DOHH2 (cell line): Measurements from ENCODE around the gene CCND2.

Source experiments
- H3F3A ChIP-seq: fragments of 200-600 bp; sonication (generic), shearing (Covaris generic); 2 replicates; pipeline ENCODE4 v1.6.0; 2016; ENCODE audit warnings: antibody characterized with exemption, mild to moderate bottlenecking; ENCODE audit not compliant: control insufficient read depth, insufficient read depth
- H3K27ac ChIP-seq: fragments of 200-600 bp; sonication (generic); 2 replicates; pipeline ENCODE4 v1.5.1; 2014; ENCODE audit warnings: low read depth, mild to moderate bottlenecking, low read length, moderate library complexity
- H3K27me3 ChIP-seq: fragments of 200-600 bp; sonication (generic); 2 replicates; pipeline ENCODE4 v1.6.1; 2014; ENCODE audit warnings: mild to moderate bottlenecking, low read length, mixed read lengths; ENCODE audit not compliant: control insufficient read depth
- H3K36me3 ChIP-seq: fragments of 200-600 bp; sonication (generic); 2 replicates; pipeline ENCODE4 v1.6.1; 2014; ENCODE audit warnings: mild to moderate bottlenecking, low read length, moderate library complexity, mixed read lengths; ENCODE audit not compliant: control insufficient read depth
- H3K4me1 ChIP-seq: fragments of 200-600 bp; sonication (generic); 2 replicates; pipeline ENCODE4 v1.6.1; 2014; ENCODE audit warnings: mild to moderate bottlenecking, low read length, mixed read lengths; ENCODE audit not compliant: control insufficient read depth
- H3K4me2 ChIP-seq: fragments of 200-600 bp; sonication (generic); 2 replicates; pipeline ENCODE4 v1.6.0; 2014; ENCODE audit warnings: mild to moderate bottlenecking, low read length, moderate library complexity
- H3K4me3 ChIP-seq: fragments of 200-600 bp; sonication (generic); 2 replicates; pipeline ENCODE4 v1.5.1; 2014; ENCODE audit warnings: mild to moderate bottlenecking, low read length, mixed read lengths
- H3K79me2 ChIP-seq: fragments of 200-600 bp; sonication (generic); 2 replicates; pipeline ENCODE4 v1.6.1; 2014; ENCODE audit warnings: mild to moderate bottlenecking, low read length, mixed read lengths; ENCODE audit not compliant: control insufficient read depth
- H3K9me2 ChIP-seq: fragments of 200-600 bp; sonication (generic); replicated peaks from 2 replicates; pipeline ENCODE4 v1.6.1; 2014; ENCODE audit warnings: mild to moderate bottlenecking, low read length, mixed read lengths; ENCODE audit not compliant: control insufficient read depth
- H3K9me3 ChIP-seq: fragments of 200-600 bp; sonication (generic); 2 replicates; pipeline ENCODE4 v1.6.1; 2014; ENCODE audit warnings: antibody characterized with exemption, low read length, mixed read lengths; ENCODE audit not compliant: control insufficient read depth, insufficient read depth
- H4K20me1 ChIP-seq: fragments of 200-600 bp; sonication (generic); 2 replicates; pipeline ENCODE4 v1.6.0; 2014; ENCODE audit warnings: low read depth, mild to moderate bottlenecking, antibody characterized with exemption, low read length, moderate library complexity; ENCODE audit not compliant: control insufficient read depth, insufficient read depth
- CTCF ChIP-seq: fragments of 200-600 bp; sonication (generic); IDR thresholded peaks from one replicate; pipeline ENCODE4 v1.5.1; 2014; ENCODE audit warnings: antibody characterized with exemption, mild to moderate bottlenecking, low read depth, low read length; ENCODE audit not compliant: poor library complexity, severe bottlenecking
- EZH2phosphoT487 ChIP-seq: fragments of 200-600 bp; sonication (generic); IDR thresholded peaks from 2 replicates; pipeline ENCODE4 v1.6.1; 2017; ENCODE audit warnings: borderline replicate concordance, mild to moderate bottlenecking, antibody characterized with exemption, low read length, moderate library complexity, mixed read lengths

Gene CCND2

GRCh38 chr12:4269279-4269991 is 4.1 kb upstream of the CCND2 start:
- H3K27me3 ChIP-seq: peaks cover 92% of the 10 kb centered on the region
- peak overlapping the region; percentile 92 for H3K4me2 ChIP-seq
- H3K9me3 ChIP-seq: no peaks in the 10 kb centered on the region
- H3K27ac ChIP-seq: no peak overlapping the region
- H4K20me1 ChIP-seq: 0 out of 2 replicates have a peak, but pooled peaks cover 4% of the 10 kb centered on the region
- TF ChIP-seq EZH2phosphoT487 (no peak; the same call in 1 of the 2 replicates), CTCF (no peak)
- H3K9me2 ChIP-seq: no peaks in the 10 kb centered on the region
- H3K79me2 ChIP-seq: no peaks in the 10 kb centered on the region
- H3K4me3 ChIP-seq: peak overlapping the region; percentile 73
- H3K36me3 ChIP-seq: no peaks in the 10 kb centered on the region
- H3F3A ChIP-seq: peaks cover 7% of the 10 kb centered on the region; the same call in 1 of the 2 replicates
- H3K4me1 ChIP-seq: peaks cover 41% of the 10 kb centered on the region

GRCh38 chr12:4270016-4270830 is 3.3 kb upstream of the CCND2 start:
- Histone ChIP-seq H3K27me3 (peaks cover 92% of the 10 kb centered on the region), H4K20me1 (0 out of 2 replicates have a peak, but pooled peaks cover 2% of the 10 kb centered on the region), H3K27ac (no peak overlapping the region)

More at GRCh38 chr12:4270016-4270830, 3.3 kb upstream of the CCND2 start:
- no peaks in the 10 kb centered on the region for H3K79me2 ChIP-seq
- peaks cover 41% of the 10 kb centered on the region for H3K4me1 ChIP-seq
- TF ChIP-seq EZH2phosphoT487 (peak; percentile 44; the same call in 1 of the 2 replicates), CTCF (no peak)
- no peaks in the 10 kb centered on the region for H3K36me3 ChIP-seq
- no peaks in the 10 kb centered on the region for H3K9me3 ChIP-seq
- no peaks in the 10 kb centered on the region for H3K9me2 ChIP-seq
- peak overlapping the region; percentile 92 for H3K4me2 ChIP-seq
- H3F3A ChIP-seq: peaks cover 7% of the 10 kb centered on the region; the same call in 1 of the 2 replicates
- H3K4me3 ChIP-seq: peak overlapping the region; percentile 73
